Endothelial cell of umbilical vein (primary cell): Measurements from ENCODE around the gene EIF3B.

ENCODE experiments used
- EZH2 ChIP-seq: IDR thresholded peaks from 2 replicates; pipeline ENCODE4 v1.6.1; 2012; ENCODE audit warnings: borderline replicate concordance, low read depth, mild to moderate bottlenecking, moderate library complexity, low read length, inconsistent platforms; ENCODE audit not compliant: severe bottlenecking
- MYC ChIP-seq: IDR thresholded peaks from one replicate; pipeline ENCODE4 v1.6.1; 2011; ENCODE audit warnings: mild to moderate bottlenecking, low read depth, low read length
- POLR2A ChIP-seq: IDR thresholded peaks from 2 replicates; pipeline ENCODE4 v1.6.1; 2012; ENCODE audit warnings: low read depth, mild to moderate bottlenecking, control low read depth, low read length
- TF ChIP-seq, protein P1 (sequence below), 2 donors: IDR thresholded peaks; 1 replicate in 1 of 2; 2 replicates in 1 of 2; pipeline ENCODE4 v1.5.1; 2011; ENCODE audit warnings: low read length in 2 of 2, mild to moderate bottlenecking in 2 of 2, moderate library complexity in 2 of 2, control low read depth in 1 of 2, inconsistent platforms in 1 of 2, low read depth in 1 of 2; ENCODE audit not compliant: insufficient read depth in 1 of 2; ENCODE audit errors: extremely low read depth in 1 of 2

GRCh38 chr7:2353113-2353935, 1.3 kb upstream of the EIF3B start:
- TF ChIP-seq, protein P1, sequence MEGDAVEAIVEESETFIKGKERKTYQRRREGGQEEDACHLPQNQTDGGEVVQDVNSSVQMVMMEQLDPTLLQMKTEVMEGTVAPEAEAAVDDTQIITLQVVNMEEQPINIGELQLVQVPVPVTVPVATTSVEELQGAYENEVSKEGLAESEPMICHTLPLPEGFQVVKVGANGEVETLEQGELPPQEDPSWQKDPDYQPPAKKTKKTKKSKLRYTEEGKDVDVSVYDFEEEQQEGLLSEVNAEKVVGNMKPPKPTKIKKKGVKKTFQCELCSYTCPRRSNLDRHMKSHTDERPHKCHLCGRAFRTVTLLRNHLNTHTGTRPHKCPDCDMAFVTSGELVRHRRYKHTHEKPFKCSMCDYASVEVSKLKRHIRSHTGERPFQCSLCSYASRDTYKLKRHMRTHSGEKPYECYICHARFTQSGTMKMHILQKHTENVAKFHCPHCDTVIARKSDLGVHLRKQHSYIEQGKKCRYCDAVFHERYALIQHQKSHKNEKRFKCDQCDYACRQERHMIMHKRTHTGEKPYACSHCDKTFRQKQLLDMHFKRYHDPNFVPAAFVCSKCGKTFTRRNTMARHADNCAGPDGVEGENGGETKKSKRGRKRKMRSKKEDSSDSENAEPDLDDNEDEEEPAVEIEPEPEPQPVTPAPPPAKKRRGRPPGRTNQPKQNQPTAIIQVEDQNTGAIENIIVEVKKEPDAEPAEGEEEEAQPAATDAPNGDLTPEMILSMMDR (IDR thresholded peaks at IDR 0.05; ENCODE audit: extremely low read depth in 1 of 2, insufficient read depth in 1 of 2, low read depth in 1 of 2, low read length in 2 of 2) = no peak
- no peak for TF ChIP-seq EZH2
- no peak for TF ChIP-seq POLR2A
- TF ChIP-seq MYC = no peak
